Activated CD8-positive, alpha-beta memory T cell treated with anti-CD3 and anti-CD28 coated beads for 4 hours (primary cell): ENCODE results near the gene AGBL1.

Experiments
- DNase-seq, 2 donors: peaks; one replicate each; pipeline ENCODE4 v3.0.0-alpha.2; 2020; ENCODE audit warnings: low read depth in 2 of 2

AGBL1 gene

GRCh38 chr15:86317384-86317740 is 237.7 kb downstream of the AGBL1 start:
- DNase-seq = no peak

- DNase-seq = no peak
Observed at GRCh38 chr15:86322629-86323028, 243.0 kb downstream of the AGBL1 start.

- no peak for DNase-seq
Observed at GRCh38 chr15:86327230-86327865, 247.7 kb downstream of the AGBL1 start.

DNA sequence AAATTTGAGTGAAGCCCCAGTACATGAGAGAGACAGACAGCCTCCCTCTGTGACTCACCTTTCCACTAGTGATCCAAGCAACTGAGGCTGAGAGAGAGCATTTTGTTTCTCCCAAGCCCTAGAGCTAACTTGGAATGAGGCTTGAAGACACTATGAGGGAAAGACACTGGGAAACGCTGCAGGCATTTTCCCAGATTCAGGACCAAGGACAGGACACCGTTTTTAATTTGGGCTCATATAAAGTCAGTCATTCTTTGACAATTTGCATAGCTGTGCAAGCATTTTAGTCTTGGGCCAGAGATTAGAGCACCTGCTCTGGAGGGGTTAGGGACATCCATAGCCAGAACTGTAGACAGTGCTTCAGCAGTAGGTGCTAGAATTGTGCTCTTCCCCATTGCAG is 249.0 kb downstream of the AGBL1 start:
- no peak for DNase-seq

DNA sequence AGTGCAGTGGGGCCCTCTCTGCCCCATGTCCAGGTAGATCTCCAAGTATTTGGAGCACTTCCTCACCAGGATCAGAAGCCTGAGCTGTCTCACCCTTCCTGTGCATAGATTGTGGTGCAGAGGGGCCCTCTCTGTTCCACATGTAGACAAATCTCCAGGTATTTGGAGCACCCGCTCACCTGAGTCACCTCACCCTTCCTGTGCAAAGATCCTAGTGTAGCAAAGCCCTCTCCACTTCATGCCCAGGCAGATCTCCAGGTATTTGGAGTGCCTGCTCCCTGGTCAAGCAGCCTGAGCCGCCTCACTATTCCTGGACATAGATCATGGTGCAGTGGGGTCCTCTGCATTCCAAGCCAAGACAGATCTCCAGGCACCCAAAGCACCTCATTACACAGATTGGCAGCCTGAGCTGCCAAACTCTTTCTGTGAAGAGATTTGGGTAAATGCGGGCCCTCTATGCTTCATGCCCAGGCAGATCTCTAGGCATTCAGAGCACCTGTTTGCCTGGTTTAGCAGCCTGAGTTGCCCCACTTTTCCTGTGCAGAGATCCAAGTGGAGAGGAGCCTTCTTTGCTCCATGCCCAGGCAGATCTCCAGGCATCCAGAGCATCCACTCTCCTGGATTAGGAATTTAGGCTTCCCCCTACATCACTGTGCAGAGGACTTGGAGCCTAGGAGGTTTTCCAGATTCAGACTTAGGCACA is 249.8 kb downstream of the AGBL1 start:
- DNase-seq = no peak

- DNase-seq = no peak
Observed at GRCh38 chr15:86333819-86334218, 254.1 kb downstream of the AGBL1 start.

DNA sequence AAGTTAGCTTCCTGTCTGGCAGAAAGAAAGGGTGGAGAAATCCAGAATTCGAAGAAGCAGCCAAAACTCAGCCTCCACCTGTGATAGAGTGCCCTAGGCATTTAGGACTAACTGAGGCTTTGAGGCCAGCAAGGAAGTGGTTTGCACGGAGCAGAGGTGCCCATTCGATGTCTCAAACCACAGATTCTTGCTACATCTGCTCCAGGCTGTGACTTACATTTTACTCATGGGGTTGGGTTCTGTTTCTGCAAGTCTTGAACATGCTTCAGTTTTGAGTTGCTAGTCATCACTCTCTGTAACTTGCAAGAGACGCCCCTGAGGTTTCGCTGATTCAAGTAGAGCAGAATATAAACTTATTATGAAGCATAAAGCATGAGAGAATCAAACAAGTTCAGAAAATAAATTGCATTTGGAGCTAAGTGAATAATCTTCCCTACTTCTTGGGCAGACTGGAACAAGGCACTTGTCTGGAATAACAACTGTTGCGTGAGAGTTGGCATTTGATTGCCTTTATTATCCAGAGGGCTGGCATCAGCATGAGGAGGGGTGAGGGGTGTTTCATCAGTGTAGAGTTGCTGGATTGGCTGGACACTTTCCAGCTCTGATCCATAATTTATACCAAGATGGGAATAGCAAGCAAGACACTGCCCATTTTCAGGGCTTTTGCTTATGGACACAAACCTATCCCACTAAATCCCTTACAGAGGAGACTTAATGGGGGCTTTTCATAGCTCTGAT is 256.5 kb downstream of the AGBL1 start:
- DNase-seq = no peak

DNA sequence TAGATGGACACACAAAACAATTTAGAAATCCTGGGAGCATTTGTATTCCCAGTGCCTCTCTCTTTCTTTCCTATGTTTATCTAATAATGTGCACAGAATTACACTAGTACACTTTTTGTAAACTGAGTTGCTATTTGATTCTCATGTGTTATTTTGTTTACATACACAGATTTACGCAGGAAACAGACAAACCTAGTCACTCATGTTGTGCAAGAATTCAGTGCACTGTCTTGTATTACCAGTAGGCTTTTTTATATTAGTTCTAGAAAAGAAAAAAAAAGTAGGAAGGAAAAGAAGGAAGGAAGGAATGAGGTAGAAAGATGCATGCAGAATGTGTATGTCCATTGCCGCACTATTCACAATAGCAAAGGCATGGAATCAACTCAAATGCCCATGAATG is 257.4 kb downstream of the AGBL1 start:
- DNase-seq = no peak

- DNase-seq = no peak
Observed at GRCh38 chr15:86347245-86347644, 267.6 kb downstream of the AGBL1 start.

DNA sequence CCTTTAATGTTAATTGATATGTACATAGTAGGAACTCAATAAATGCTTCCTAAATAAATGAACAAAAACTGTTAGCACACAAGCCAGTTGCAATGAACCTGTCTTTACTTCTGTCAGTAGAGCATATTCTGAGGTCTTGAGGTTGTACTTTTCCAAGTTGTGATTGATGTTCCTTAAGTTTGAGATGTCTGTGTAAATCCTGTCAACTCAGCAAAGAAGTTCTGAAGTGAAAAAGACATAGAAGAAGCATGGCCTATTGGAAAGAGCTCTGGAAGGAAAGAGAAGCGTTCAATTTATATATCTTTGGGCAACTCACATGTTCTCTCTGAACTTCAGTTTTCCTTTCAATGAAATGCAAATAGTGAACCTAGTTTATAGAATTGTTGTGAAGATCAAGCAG is 269.9 kb downstream of the AGBL1 start:
- no peak for DNase-seq

DNA sequence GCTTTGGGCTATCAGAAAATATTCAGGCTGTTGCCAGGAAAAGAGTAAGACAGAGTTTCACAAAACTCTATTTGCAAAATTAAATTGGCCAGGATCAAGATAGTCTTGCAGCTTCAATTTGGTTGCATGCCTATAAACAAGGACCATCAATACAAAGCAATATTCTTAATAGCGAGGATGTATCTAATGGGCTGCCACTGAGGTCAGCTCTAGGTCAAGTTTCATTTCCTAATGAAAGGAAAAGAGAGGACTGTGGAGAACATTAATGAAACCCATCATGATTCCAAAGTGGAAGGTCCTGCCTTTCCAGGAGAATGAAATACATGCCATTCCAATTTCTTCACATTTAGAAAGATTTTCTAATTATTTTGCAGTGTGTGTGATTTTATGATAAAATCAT is 273.5 kb downstream of the AGBL1 start:
- no peak for DNase-seq

DNA sequence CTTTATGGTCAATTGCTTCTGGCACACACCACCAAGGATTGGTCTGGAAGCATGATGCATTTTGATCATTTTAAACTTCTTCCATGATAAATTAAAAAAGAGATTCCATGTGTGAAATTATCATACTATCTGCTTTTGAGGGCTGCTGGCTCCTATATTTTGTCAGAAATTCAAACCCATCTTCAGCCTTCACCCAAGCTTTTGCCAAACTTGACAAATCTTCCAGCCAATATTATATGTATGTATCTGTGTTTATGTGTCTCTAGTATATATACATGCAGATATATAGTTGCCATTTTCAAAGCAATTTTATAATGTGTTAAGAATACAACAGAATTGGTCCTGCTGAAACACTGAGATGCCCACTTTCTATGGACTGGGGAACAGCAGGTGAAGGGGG is 275.7 kb downstream of the AGBL1 start:
- DNase-seq = no peak

- no peak for DNase-seq
Observed at GRCh38 chr15:86355801-86356200, 276.1 kb downstream of the AGBL1 start.

DNA sequence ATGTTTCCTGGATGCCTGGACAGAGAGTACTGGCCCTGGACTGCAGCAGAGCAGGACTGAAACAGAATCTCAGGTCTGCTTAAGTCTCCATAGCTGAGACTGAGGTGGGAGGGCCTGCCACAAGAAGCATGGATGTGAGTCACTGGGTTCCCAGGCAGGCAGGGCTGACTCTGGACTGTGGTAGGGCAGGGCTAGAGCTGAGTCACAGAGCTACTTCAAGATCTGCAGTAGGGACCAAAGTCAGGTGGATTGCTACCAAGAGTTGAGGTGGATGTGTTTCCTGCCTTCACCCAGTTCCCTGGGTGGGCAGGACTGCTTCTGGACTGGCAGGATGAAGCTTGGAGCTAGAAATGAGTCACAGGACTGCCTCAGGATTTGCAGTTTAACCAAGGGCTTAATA is 282.9 kb downstream of the AGBL1 start:
- DNase-seq = no peak

DNA sequence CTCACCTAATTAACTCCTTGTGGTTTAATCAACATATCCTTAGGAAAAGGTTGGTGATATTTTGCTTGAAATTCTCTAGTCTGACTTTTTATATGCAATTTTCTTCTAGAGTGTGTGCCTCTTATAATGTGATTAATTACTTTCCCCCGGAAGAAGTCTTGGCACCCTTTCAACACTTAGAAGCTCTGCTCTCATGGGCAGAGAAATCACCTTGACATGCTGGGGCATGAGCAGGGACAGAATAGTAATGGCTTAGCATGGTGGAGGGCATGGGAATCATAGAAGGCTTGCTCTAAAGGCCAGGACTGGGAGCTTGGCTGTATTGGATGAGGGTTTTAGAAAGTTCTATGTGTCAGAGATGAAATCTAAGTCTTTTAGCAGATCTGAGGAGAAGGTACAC is 293.5 kb downstream of the AGBL1 start:
- DNase-seq = no peak

GRCh38 chr15:86375733-86376280 is 296.1 kb downstream of the AGBL1 start:
- no peak for DNase-seq

- no peak for DNase-seq
Observed at GRCh38 chr15:86377914-86378313, 298.2 kb downstream of the AGBL1 start.

- no peak for DNase-seq
Observed at GRCh38 chr15:86382341-86382740, 302.7 kb downstream of the AGBL1 start.

- DNase-seq = no peak
Observed at GRCh38 chr15:86383611-86384010, 303.9 kb downstream of the AGBL1 start.

DNA sequence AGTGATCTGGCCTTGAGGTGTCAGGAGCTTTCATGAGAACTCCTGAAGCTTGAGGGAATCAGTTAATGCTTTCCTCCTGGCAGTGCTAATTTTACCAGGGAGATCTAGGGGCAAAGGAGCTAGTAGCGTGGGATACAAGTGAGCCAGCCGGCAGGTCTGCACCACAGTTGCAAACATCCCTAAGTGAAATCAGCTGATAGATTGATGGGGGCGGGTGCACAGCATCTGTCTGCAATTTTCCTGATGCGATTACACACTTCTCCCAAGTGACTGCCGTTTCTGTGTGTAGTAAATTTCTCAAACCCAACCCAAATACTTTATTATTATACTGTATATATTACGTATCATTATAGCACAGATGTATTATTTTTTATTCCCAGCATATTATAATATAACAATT is 304.5 kb downstream of the AGBL1 start:
- no peak for DNase-seq

GRCh38 chr15:86392296-86392695 is 312.6 kb downstream of the AGBL1 start:
- no peak for DNase-seq

DNA sequence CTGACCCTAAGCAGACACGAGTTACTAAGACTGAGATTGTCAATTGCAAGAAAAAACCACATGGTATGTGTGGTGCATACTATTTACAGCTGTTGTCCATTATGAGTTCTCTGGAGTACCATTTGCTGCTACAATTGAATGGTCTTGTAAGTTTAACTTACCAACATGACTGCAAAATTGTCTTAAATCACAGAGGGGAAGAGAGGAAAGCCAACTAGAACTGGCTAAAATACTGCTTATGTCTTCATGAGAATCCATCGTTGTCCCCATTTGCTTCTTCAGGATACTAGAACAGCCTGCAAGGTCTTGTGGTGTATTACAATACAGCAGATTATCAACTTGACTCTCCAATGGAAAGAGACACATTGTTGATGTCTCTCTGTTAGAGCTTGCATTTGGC is 313.2 kb downstream of the AGBL1 start:
- DNase-seq = no peak

DNA sequence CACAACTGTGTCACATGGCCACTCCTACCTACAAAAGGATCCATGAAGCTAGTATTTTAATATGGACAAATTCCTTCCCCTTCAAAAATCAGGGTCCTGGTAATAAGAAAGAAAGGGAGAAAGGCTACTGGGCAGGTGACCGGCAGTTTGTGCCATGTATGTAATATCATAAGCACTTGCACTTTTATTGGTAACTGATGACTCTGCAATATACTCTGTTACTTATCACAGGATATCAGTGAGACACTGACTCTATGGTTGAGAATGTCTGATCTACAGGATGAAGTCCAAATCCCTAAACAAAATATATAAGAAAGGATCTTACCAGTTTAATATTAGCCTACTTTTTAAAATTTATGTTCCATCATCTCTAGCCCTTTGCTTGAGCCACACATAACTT is 315.2 kb downstream of the AGBL1 start:
- no peak for DNase-seq
